H1 (cell line): ENCODE measurements around the gene SPOCK3.

ENCODE experiments used
- ASH2L ChIP-seq: fragments of 200-600, 300-600 bp; sonication (generic); IDR thresholded peaks from one replicate; pipeline ENCODE4 v1.7.1; 2017; ENCODE audit warnings: low read length
- CTCF ChIP-seq, 3 experiments: IDR thresholded peaks; 1 replicate in 2 of 3; 2 replicates in 1 of 3; pipeline versions ENCODE4 v1.5.1 to v1.6.1; 2011; ENCODE audit warnings: low read length in 3 of 3, mild to moderate bottlenecking in 3 of 3, inconsistent platforms in 2 of 3, low read depth in 1 of 3, moderate library complexity in 1 of 3; ENCODE audit not compliant: insufficient read depth in 1 of 3; ENCODE audit errors: control extremely low read depth in 1 of 3
- HDAC2 ChIP-seq, 2 experiments: fragments of 300-600 bp in 1 of 2; sonication (generic) in 1 of 2; IDR thresholded peaks; 2 replicates each; pipeline ENCODE4 v1.6.1; 2011 to 2012; ENCODE audit warnings: low read depth in 2 of 2, low read length in 2 of 2, mild to moderate bottlenecking in 2 of 2, moderate library complexity in 2 of 2, borderline replicate concordance in 1 of 2, inconsistent platforms in 1 of 2
- POLR2A ChIP-seq, 2 experiments: IDR thresholded peaks; 1 replicate in 1 of 2; 2 replicates in 1 of 2; pipeline ENCODE4 v1.6.1; 2011; ENCODE audit warnings: low read depth in 2 of 2, low read length in 2 of 2, mild to moderate bottlenecking in 2 of 2; ENCODE audit errors: control extremely low read depth in 1 of 2
- SP2 ChIP-seq: IDR thresholded peaks from 2 replicates; pipeline ENCODE4 v1.6.1; 2012; ENCODE audit warnings: mild to moderate bottlenecking, low read length, inconsistent platforms
- SUZ12 ChIP-seq: fragments of 200-600 bp; sonication (generic); IDR thresholded peaks from 2 replicates; pipeline ENCODE4 v1.6.1; 2012; ENCODE audit warnings: mild to moderate bottlenecking, inconsistent platforms, low read length, moderate library complexity, mixed read lengths

- TF ChIP-seq SUZ12, result no peak
- TF ChIP-seq HDAC2 (IDR thresholded peaks at IDR 0.05; ENCODE audit: borderline replicate concordance in 1 of 2, low read depth in 2 of 2, low read length in 2 of 2), result no peak
- no peak for TF ChIP-seq POLR2A (IDR thresholded peaks at IDR 0.05; ENCODE audit: control extremely low read depth in 1 of 2, low read depth in 2 of 2, low read length in 2 of 2)
- TF ChIP-seq SP2, result no peak
- TF ChIP-seq CTCF (IDR thresholded peaks at IDR 0.05; ENCODE audit: control extremely low read depth in 1 of 3, insufficient read depth in 1 of 3, low read depth in 1 of 3, low read length in 3 of 3), result no peak
- no peak for TF ChIP-seq ASH2L
Measured at GRCh38 chr4:166687828-166688227, 546.5 kb downstream of the SPOCK3 start.
